Testis (tissue), 3 donors: ENCODE results near the gene HSFX3. TPM values are rescaled to one million over a fixed set of nuclear protein-coding genes. Genes with fewer than 3 reads are reported as not detected.
A peak's percentile ranks its signal among the peaks of the same experiment; 100 is the strongest.
"Not testable (repeated sequence)": the region's sequence is repeated elsewhere in the genome, so short reads cannot be mapped to it uniquely, and the experiment has no call there.

Source experiments
- DNase-seq: peaks from one replicate; pipeline ENCODE4 v3.0.0-alpha.2; 2019
- H3K27ac ChIP-seq, 2 donors: fragments of 200-600 bp; sonication (generic); one replicate each; pipeline ENCODE4 v1.5.1; 2019
- H3K27me3 ChIP-seq: fragments of 200-600 bp; sonication (generic); one replicate; pipeline ENCODE4 v1.5.1; 2019
- H3K36me3 ChIP-seq: fragments of 200-600 bp; sonication (generic); one replicate; pipeline ENCODE4 v1.5.1; 2017; ENCODE audit warnings: low read depth; ENCODE audit errors: missing control alignments
- H3K4me1 ChIP-seq: fragments of 200-600 bp; sonication (generic); one replicate; pipeline ENCODE4 v1.5.1; 2019
- H3K4me3 ChIP-seq, 2 donors: fragments of 200-600 bp; sonication (generic); one replicate each; pipeline ENCODE4 v1.5.1; 2017 to 2019
- H3K9me3 ChIP-seq: fragments of 200-600 bp; sonication (generic); one replicate; pipeline ENCODE4 v1.5.1; 2017
- CTCF ChIP-seq, 3 experiments: fragments of 450-650 bp in 2 of 3; fragments of 200-600 bp in 1 of 3; sonication (generic) in 1 of 3; IDR thresholded peaks; one replicate each; pipeline ENCODE4 v1.5.1; 2016 to 2019; ENCODE audit warnings: antibody characterized with exemption in 3 of 3, mild to moderate bottlenecking in 2 of 3, moderate library complexity in 1 of 3
- POLR2A ChIP-seq: fragments of 450-650 bp; IDR thresholded peaks from one replicate; pipeline ENCODE4 v1.6.1; 2017; ENCODE audit warnings: antibody characterized with exemption, mild to moderate bottlenecking, moderate library complexity
- WGBS, 2 donors: methylation state at CpG; one replicate each; pipeline ENCODE4 v1.1.5; 2018; 5-methylcytosine and 5-hydroxymethylcytosine counted together
- intact Hi-C: fragments of 100-400 bp; cut with DNase I; formaldehyde crosslinking; loops from one replicate; pipeline ENCODE4 v1.15.1; 2023; ENCODE audit warnings: low total_unique reads
- polyA plus RNA-seq: library from polyadenylated mRNA; stranded (reverse); fragments of 350-450 nt; fragmentation: Illumina TruSeq; extraction: RNeasy Lipid Tissue Mini Kit (QIAGEN cat#74804); gene quantifications from one replicate; pipeline ENCODE4 v1.2.3, GENCODE V29; 2014; ENCODE audit warnings: low read depth, low replicate concordance; ENCODE audit not compliant: insufficient read depth
- total RNA-seq, 2 donors: library from RNA; depleted of rRNA; stranded (reverse); fragments of >200 nt; gene quantifications; one replicate each; pipeline ENCODE4 v1.2.3, GENCODE V29; 2016

Gene HSFX3
- total and polyA plus RNA-seq, 3 donors from 2014 or later: 5.6 to 16.6 (median 8.7) TPM

GRCh38 chrX:149504915-149505651, 44.6 kb downstream of the HSFX3 start, which contains the start of gene IDS:
TSS of gene IDS (minus strand) at chrX:149505306. CDS start at chrX:149505137, 169 bp downstream.
- DNase-seq: peak; percentile 92
- no peaks in the 10 kb centered on the region for H3K9me3 ChIP-seq
- peak within 1 kb of the TSS; percentile 79 to 85 for H3K27ac ChIP-seq
- H3K4me1 ChIP-seq: no peaks in the 10 kb centered on the region
- TF ChIP-seq CTCF (IDR thresholded peaks at IDR 0.05) (no peak), POLR2A (peak; percentile 51)
- H3K36me3 ChIP-seq: no peaks in the 10 kb centered on the region
- H3K27me3 ChIP-seq: no peaks in the 10 kb centered on the region
- peak within 1 kb of the TSS; percentile 53 to 66 for H3K4me3 ChIP-seq
- WGBS, 2 donors: 1% methylated on average over 13 to 16 of the region's 54 CpGs
- intact Hi-C loops: no loop called here

- H3K9me3 ChIP-seq: no peaks in the 10 kb centered on the region
- TF ChIP-seq CTCF (IDR thresholded peaks at IDR 0.05) (no peak), POLR2A (no peak)
- H3K36me3 ChIP-seq: no peaks in the 10 kb centered on the region
- DNase-seq: no peak
- H3K4me1 ChIP-seq: no peaks in the 10 kb centered on the region
- intact Hi-C loops: no loop called here
- peak overlapping the region; percentile 53 to 66 for H3K4me3 ChIP-seq
- no peaks in the 10 kb centered on the region for H3K27me3 ChIP-seq
- 13 to 28% methylated on average over 6 to 10 of the region's 10 CpGs for WGBS, 2 donors
- peak overlapping the region; percentile 79 to 85 for H3K27ac ChIP-seq
These were observed 45.4 kb downstream of the HSFX3 start for GRCh38 chrX:149504226-149504914.

- not testable (repeated sequence) for DNase-seq
These were observed 46.3 kb downstream of the HSFX3 start for GRCh38 chrX:149503446-149503845.

DNA sequence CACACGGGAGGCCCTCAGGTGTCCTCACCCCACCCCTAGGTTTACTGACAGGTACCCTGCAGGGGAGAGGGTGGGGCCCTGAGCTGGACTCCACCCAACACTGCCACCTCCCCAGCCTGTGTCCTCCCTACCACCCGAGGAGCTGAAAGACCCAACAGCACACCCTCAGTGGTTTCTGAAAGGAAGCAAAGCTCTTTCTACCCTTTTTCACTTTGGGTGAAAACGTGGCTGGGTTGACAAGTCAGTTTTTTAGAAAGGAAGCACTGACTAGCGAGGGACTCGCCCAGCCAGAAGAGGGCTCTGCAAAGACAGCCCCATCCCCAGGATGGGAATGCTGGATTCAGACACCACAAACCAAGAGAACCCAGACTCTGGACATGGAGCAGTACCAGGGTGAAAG, 46.8 kb downstream of the HSFX3 start:
- H3K4me3 ChIP-seq, H3K27me3 ChIP-seq, DNase-seq, intact Hi-C loops, H3K9me3 ChIP-seq, H3K4me1 ChIP-seq, H3K27ac ChIP-seq, H3K36me3 ChIP-seq: not testable (repeated sequence)
- 77% methylated on average over 5 of the region's 5 CpGs; no CpG with 5 or more reads in 1 of the 2 donors for WGBS, 2 donors

More at GRCh38 chrX:149503446-149503845, 46.3 kb downstream of the HSFX3 start:
- no CpG with 5 or more reads among the region's 10 CpGs for WGBS, 2 donors
- H3K27me3 ChIP-seq, H3K36me3 ChIP-seq, H3K4me3 ChIP-seq, H3K9me3 ChIP-seq, H3K4me1 ChIP-seq, H3K27ac ChIP-seq, intact Hi-C loops: not testable (repeated sequence)

DNA sequence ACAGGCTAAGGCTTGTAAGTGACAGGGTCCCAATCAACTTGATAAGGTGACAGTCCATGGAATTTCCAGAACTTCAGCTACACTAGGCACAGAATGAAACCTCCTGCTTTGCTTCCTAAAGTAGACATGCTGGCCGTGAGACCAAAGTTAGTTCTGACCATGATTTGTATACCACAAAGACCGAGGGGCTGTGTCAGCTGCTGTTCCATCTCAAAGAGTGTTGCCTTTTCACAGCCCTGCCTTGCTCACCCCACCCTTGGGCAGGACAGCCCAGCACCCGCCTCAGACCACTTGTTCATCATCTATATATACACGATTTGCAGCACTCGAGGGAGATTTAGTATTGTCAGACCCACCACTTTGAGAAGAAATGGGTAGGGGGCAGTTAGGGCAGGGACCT, 50.0 kb downstream of the HSFX3 start:
- H3K36me3 ChIP-seq: no peaks in the 10 kb centered on the region

More for the DNA sequence above, 50.0 kb downstream of the HSFX3 start:
- no peaks in the 10 kb centered on the region for H3K27me3 ChIP-seq
- no peak for TF ChIP-seq CTCF (IDR thresholded peaks at IDR 0.05)
- intact Hi-C loops: no loop called here
- no peaks in the 10 kb centered on the region for H3K9me3 ChIP-seq
- H3K4me3 ChIP-seq: no peak overlapping the region
- DNase-seq: no peak
- H3K27ac ChIP-seq: no peak overlapping the region
- 84 to 86% methylated on average over 5 of the region's 5 CpGs for WGBS, 2 donors
- no peaks in the 10 kb centered on the region for H3K4me1 ChIP-seq
